Smooth muscle cell (in vitro differentiated cells): ENCODE results near the gene UGT2A2. TPM values are rescaled to one million over a fixed set of nuclear protein-coding genes. Genes with fewer than 3 reads are reported as not detected.
"Not testable (repeated sequence)": the region's sequence is repeated elsewhere in the genome, so short reads cannot be mapped to it uniquely, and the experiment has no call there.

ENCODE experiments used
- DNase-seq: peaks from one replicate; lab custom pipeline; 2025; ENCODE audit not compliant: unreplicated experiment; lab: John Stamatoyannopoulos, UW
- H2AFZ ChIP-seq: fragments of 200-600 bp; sonication (generic); 2 replicates; pipeline ENCODE4 v1.6.0; 2016; ENCODE audit warnings: antibody characterized with exemption, low read depth, mild to moderate bottlenecking
- H3F3A ChIP-seq: fragments of 200-600 bp; sonication (generic); 2 replicates; pipeline ENCODE4 v1.6.0; 2017; ENCODE audit warnings: antibody characterized with exemption, low read depth
- H3K27ac ChIP-seq: fragments of 200-600 bp; sonication (generic); 2 replicates; pipeline ENCODE4 v1.5.1; 2016; ENCODE audit warnings: low read depth, mild to moderate bottlenecking
- H3K27me3 ChIP-seq: fragments of 200-600 bp; sonication (generic); 2 replicates; pipeline ENCODE4 v1.6.1; 2016; ENCODE audit warnings: low read depth, mild to moderate bottlenecking
- H3K36me3 ChIP-seq: fragments of 200-600 bp; sonication (generic); 2 replicates; pipeline ENCODE4 v1.5.1; 2016; ENCODE audit warnings: low read depth
- H3K4me1 ChIP-seq: fragments of 200-600 bp; sonication (generic); 2 replicates; pipeline ENCODE4 v1.5.1; 2016; ENCODE audit warnings: low read depth
- H3K4me2 ChIP-seq: fragments of 200-600 bp; sonication (generic); 2 replicates; pipeline ENCODE4 v1.6.0; 2016; ENCODE audit warnings: mild to moderate bottlenecking
- H3K4me3 ChIP-seq: fragments of 200-600 bp; sonication (generic); 2 replicates; pipeline ENCODE4 v1.5.1; 2016; ENCODE audit warnings: mild to moderate bottlenecking
- H3K79me2 ChIP-seq: fragments of 200-600 bp; sonication (generic); 2 replicates; pipeline ENCODE4 v1.6.0; 2016; ENCODE audit warnings: low read depth, mild to moderate bottlenecking
- H3K9ac ChIP-seq: fragments of 200-600 bp; sonication (generic); 2 replicates; pipeline ENCODE4 v1.6.0; 2016; ENCODE audit warnings: low read depth
- H3K9me3 ChIP-seq: fragments of 200-600 bp; sonication (generic); replicated peaks from 2 replicates; pipeline ENCODE4 v1.5.1; 2016; ENCODE audit warnings: low read depth
- H4K20me1 ChIP-seq: fragments of 200-600 bp; sonication (generic); 2 replicates; pipeline ENCODE4 v1.6.0; 2016; ENCODE audit warnings: low read depth
- WGBS: methylation state at CpG from one replicate; pipeline ENCODE4 v1.1.7; 2016; ENCODE audit warnings: low lambda C conversion rate; 5-methylcytosine and 5-hydroxymethylcytosine counted together
- polyA plus RNA-seq: library from polyadenylated mRNA; unstranded; fragments of >200 nt; fragmentation: Nextera tagmentation; extraction: Ambion mirVana; gene quantifications from 2 replicates; pipeline ENCODE4 v1.2.1, GENCODE V29; 2016
- total RNA-seq: library from RNA; depleted of rRNA; stranded (reverse); fragments of >200 nt; gene quantifications from 2 replicates; pipeline ENCODE4 v1.2.3, GENCODE V29; 2014
- TF ChIP-seq, protein P1 (sequence below): fragments of 200-600 bp; sonication (generic); IDR thresholded peaks from 2 replicates; pipeline ENCODE4 v1.5.1; 2017; ENCODE audit warnings: borderline replicate concordance, mild to moderate bottlenecking, antibody characterized with exemption; ENCODE audit not compliant: insufficient read depth, poor library complexity, severe bottlenecking

The UGT2A2 gene
- total RNA-seq = not detected in 2 replicates
- not detected in 2 replicates for polyA plus RNA-seq

DNA sequence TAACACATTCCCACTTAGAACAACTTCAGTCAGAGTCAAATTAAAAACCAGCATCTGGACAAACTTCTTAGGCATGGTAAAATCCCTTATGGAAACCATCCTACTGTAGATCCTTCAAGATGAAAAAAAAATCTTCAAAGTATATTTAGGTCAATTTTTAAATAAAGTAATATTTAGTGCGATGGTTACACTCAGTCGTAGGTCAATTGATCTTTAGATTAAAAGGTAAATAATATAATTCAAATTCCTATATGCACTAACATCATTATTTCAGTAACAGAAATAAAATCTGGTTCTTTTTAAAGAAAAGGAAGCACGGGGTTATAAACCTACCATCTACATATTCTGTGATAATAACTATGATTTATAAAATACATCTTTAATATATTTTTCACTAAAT is at the start of gene UGT2A2:
TSS of gene UGT2A2 (minus strand) at position 101 of the 400 bp plus-strand sequence. CDS start at position 99, 2 bp downstream.
- Histone ChIP-seq H3K36me3 (no peaks in the 10 kb centered on the region), H3K4me1 (no peaks in the 10 kb centered on the region), H3K9me3 (no peaks in the 10 kb centered on the region), H4K20me1 (no peaks in the 10 kb centered on the region), H3K4me2 (no peak within 1 kb of the TSS), H3K79me2 (no peaks in the 10 kb centered on the region), H3K27me3 (no peaks in the 10 kb centered on the region), H3K9ac (no peak within 1 kb of the TSS), H2AFZ (no peak within 1 kb of the TSS), H3K27ac (no peak within 1 kb of the TSS), H3F3A (no peaks in the 10 kb centered on the region), H3K4me3 (no peak within 1 kb of the TSS)
- TF ChIP-seq, protein P1, sequence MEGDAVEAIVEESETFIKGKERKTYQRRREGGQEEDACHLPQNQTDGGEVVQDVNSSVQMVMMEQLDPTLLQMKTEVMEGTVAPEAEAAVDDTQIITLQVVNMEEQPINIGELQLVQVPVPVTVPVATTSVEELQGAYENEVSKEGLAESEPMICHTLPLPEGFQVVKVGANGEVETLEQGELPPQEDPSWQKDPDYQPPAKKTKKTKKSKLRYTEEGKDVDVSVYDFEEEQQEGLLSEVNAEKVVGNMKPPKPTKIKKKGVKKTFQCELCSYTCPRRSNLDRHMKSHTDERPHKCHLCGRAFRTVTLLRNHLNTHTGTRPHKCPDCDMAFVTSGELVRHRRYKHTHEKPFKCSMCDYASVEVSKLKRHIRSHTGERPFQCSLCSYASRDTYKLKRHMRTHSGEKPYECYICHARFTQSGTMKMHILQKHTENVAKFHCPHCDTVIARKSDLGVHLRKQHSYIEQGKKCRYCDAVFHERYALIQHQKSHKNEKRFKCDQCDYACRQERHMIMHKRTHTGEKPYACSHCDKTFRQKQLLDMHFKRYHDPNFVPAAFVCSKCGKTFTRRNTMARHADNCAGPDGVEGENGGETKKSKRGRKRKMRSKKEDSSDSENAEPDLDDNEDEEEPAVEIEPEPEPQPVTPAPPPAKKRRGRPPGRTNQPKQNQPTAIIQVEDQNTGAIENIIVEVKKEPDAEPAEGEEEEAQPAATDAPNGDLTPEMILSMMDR = no peak
- 96% methylated on average over 3 of the region's 3 CpGs for WGBS
- DNase-seq = no peak

- no peaks in the 10 kb centered on the region for H3K27me3 ChIP-seq
- H3K4me2 ChIP-seq = no peak overlapping the region
- no peak overlapping the region for H3K9ac ChIP-seq
- DNase-seq = no peak
- no peak overlapping the region for H2AFZ ChIP-seq
- H3F3A ChIP-seq = no peaks in the 10 kb centered on the region
- TF ChIP-seq, protein P1 = no peak
- H3K9me3 ChIP-seq = no peaks in the 10 kb centered on the region
- H3K4me3 ChIP-seq = no peak overlapping the region
- H3K79me2 ChIP-seq = no peaks in the 10 kb centered on the region
- H3K4me1 ChIP-seq = no peaks in the 10 kb centered on the region
- WGBS = 62% methylated on average over 4 of the region's 4 CpGs
- H3K27ac ChIP-seq = no peak overlapping the region
- no peaks in the 10 kb centered on the region for H4K20me1 ChIP-seq
- no peaks in the 10 kb centered on the region for H3K36me3 ChIP-seq
Observed at GRCh38 chr4:69684804-69685203, 45.4 kb upstream of the UGT2A2 start.

GRCh38 chr4:69668680-69669079 is 29.2 kb upstream of the UGT2A2 start:
- Histone ChIP-seq H3K36me3 (no peaks in the 10 kb centered on the region), H3K4me1 (no peaks in the 10 kb centered on the region), H3K4me2 (no peak overlapping the region), H4K20me1 (no peaks in the 10 kb centered on the region), H3K27ac (no peak overlapping the region), H3K79me2 (no peaks in the 10 kb centered on the region), H3K9me3 (no peaks in the 10 kb centered on the region), H2AFZ (no peak overlapping the region), H3K4me3 (no peak overlapping the region), H3K9ac (no peak overlapping the region), H3F3A (no peaks in the 10 kb centered on the region), H3K27me3 (no peaks in the 10 kb centered on the region)
- no peak for DNase-seq
- TF ChIP-seq, protein P1 = no peak

- H3K36me3 ChIP-seq, H3K4me2 ChIP-seq, H4K20me1 ChIP-seq, H3K4me1 ChIP-seq, H3K9me3 ChIP-seq, H3K79me2 ChIP-seq, DNase-seq, H3F3A ChIP-seq, H2AFZ ChIP-seq, H3K27me3 ChIP-seq, H3K9ac ChIP-seq, H3K27ac ChIP-seq, H3K4me3 ChIP-seq: not testable (repeated sequence)
- 63% methylated on average over 22 of the region's 22 CpGs for WGBS
Observed at GRCh38 chr4:69664009-69664408, 24.6 kb upstream of the UGT2A2 start.

GRCh38 chr4:69661130-69661803 is 21.8 kb upstream of the UGT2A2 start:
- not testable (repeated sequence) for H4K20me1 ChIP-seq, H3K4me2 ChIP-seq, H2AFZ ChIP-seq, H3K4me3 ChIP-seq, H3K9me3 ChIP-seq, H3K79me2 ChIP-seq, DNase-seq, H3K36me3 ChIP-seq, H3K9ac ChIP-seq, H3K27me3 ChIP-seq, H3F3A ChIP-seq, H3K4me1 ChIP-seq, H3K27ac ChIP-seq
- WGBS = 81% methylated on average over 4 of the region's 4 CpGs
